ENCODE data around the gene ARHGAP22.

The ARHGAP22 gene

DNA sequence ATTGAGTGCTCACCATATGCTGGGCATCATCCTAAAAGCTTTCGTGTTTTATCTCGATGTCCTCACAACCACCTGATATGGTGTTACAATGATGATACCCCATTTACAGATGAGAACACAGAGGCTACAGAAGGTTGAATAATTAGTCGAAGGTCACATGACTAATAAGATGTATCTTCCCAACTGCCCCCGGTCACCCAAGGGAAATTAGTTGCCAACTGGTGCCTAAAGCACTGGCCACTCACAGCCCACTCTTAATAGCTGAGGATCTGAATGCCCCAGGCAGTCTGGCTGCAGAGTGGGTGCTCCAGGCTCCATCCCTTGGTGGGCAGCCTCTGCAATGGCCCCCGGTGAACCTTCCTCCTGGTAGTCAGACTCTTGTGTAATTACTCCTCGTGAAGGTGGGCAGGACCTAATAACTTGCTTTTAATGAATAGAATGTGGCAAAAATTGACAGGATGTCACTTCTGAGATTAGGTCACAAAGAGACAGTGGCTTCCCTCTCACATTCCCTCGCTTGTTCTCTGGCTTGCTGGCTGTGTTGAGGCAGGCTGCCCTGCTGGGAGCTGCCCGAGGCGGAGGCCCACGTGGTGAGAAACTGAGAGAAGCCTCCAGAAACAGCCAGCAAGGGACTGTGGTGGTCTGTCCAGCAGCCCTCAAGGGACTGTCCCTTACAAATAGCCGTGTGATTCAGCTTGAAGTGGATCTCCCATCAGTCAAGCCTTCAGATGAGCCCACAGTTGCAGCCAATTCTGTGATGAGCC, 109.4 kb downstream of the ARHGAP22 start:
- no peak for DNase-seq

DNA sequence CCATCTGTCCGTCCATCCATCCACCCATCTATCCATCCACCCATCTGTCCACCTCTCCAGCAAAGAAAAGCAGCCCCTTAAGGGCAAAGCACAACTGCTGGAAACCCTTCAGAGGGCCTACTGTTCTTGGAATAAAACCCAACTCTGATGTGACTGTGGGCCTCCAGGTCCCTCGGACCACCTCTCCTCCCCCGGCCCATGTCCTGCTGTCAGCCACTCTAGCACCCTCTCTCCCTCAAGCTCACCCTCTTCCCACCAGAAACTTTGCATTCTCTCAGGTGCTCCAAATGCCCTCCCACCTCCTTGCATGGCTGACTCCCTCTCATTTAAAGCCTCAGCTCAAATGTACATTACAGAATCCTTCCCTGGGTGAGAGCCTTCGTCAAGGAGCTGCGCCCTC, 110.3 kb downstream of the ARHGAP22 start:
- no peak for DNase-seq

DNA sequence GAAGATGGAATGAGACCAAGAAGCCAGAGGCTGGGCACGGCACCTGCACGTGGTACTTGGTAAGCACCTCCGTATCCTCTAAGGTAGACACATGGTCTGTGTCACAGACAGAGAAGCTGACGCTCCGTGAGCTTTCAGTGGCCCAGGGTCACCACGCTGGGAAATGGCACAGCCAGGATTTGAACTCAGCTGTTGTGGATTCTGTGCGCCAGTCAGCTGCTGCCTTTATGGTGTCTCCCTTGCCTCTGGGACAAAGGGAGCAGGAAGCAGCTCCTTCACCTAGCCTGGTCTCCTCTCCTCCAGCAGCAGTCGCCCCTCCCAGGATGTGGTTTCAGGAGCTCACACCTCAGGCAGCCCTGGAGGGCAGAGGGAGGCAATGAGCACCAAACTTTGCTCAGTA, 110.8 kb downstream of the ARHGAP22 start:
- no peak for DNase-seq

DNA sequence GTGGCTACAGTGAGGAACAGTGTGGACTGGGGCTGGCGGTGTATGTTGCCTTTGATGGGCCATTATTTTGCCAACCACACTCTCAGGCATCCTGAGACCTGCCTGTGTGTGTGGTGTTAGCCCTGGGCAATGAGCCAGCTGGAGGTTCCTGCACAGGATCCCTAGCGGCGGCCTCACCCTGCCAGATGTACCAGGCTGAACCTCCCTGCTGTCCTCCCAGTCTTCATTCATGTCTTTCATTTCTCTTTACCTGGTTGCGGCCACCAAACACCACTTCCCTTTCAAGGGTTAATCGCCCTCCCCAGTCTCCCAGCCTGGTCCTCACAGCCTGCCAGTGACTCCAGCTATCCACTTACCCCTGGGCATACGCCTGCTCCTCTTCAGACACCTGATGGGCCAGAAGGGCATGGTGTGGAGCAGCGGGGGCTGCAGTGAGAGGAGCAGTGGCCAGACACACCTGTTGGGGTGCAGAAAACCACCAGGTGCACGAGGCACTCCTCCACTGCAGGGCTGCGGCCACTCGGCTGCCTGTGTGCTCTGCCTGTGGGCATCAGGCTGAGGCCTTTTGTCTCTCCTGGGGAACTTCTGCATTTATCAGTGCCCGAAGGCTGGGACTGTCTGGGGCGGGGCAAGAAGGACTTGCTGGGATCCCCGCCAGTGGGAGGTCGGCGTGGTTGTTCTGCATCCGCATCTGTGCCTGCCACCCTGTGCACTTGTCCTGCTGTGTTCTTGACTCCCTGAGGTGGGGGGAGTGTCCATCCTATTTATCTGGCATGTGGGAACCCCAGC, 111.6 kb downstream of the ARHGAP22 start:
- DNase-seq, result no peak

DNA sequence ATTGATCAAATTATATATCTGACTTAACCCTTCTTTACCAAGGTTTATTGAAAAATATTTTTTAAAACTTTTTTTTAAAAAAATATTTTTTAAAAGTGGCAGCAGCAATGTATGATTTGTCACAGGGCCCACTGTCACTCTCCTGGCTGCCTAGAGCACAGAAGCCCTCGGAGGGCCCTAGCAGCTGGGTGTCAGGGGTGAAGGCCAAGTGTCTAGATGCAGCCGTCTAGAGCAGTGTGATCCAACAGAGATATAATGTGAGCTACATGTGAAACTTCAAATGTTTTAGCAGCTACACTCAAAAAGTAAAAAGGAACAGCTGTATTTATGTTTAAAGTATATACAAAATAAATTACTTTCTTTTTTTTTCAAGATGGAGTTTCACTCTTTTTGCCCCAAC, 112.7 kb downstream of the ARHGAP22 start:
- DNase-seq, result no peak

DNA sequence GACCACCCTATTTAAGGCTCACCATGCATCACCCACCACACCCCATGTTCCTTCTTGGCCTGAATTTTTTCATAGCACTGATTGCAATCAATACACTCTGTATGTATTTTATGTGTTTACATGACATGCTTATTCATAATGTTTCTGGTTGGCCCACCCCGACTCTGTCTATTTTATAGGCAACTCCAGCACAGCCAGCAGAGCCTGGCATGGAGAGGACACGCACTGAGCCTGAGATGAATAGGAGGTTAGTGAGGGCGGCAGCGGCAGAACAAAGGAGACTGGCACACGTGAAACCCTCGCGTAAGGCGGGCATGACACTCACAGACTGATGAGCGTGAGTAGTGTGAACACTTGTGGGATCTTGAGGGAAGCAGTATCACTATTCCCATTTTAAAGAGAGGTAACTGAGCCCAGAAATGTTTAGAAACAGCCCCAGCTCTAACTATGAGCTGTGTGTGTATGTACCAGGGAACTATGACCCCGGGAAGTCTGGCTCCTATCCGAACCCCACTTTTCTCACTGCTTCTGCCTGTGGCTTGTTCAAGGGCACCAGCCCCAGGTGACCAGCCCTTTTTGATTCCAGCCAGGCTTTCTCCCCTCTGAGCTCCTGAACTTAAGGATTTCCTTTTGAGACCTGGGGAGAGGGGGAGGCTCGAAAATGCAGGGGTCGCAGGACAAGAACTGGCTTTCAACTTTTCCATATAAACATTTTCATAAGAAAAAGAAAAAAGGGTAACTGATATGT, 113.3 kb downstream of the ARHGAP22 start:
- no peak for DNase-seq

DNA sequence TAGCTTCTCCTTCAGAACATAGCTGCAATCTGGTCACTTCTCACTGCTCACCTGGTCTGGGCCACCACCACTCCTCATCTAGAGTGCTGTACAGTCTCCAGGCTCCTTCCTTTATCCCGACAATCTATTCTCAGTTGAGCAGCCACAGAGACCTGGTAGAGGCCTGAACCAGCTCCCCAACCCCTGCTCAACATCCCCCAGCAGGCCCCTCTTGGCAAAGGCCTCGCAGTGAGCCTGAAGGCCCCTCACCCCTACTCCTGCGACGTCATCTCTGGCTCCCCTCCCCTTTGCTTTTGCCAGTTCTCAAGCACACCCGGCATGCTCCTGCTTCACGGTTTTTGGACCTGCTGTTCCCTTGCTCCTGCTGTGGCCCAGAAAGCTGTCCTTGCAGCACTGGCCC, 113.9 kb downstream of the ARHGAP22 start:
- DNase-seq, result no peak

DNA sequence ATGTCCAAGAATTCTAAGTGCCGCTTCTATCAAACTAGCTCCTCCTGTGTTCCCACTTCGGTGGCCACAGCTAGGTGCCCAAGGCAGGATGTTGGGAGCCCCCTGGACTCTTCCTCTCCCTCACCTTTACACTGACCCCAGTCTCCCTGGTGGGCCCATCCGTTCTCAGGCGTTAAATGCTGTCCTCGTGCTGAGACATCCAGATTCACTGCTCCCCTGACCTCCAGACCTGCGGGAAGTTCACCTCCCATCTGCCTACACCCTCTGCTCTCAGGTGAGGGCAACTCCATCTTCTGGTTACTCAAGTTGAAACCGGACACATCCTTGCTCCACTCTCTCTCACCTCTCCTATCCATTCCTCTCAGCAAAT, 114.3 kb downstream of the ARHGAP22 start:
- no peak for DNase-seq

DNA sequence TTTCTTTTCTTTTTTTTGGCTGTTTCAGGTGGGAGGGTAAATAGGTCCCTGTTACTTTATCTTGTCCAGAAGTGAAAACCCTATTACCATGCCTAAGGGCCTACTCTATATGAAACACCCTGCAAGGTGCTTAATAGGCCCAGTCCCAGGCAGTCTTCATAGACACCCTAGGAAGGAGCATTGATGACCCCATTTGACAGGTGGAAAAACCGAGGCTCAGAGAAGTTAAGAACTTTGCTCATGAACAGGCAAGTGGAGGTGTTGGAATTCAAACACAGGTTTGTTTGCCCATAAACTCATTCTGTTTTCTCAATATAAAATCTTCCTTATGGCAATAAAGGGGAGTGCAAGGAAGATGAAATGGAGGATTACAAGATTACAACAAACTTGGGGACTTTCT, 115.8 kb downstream of the ARHGAP22 start:
- DNase-seq, result no peak

DNA sequence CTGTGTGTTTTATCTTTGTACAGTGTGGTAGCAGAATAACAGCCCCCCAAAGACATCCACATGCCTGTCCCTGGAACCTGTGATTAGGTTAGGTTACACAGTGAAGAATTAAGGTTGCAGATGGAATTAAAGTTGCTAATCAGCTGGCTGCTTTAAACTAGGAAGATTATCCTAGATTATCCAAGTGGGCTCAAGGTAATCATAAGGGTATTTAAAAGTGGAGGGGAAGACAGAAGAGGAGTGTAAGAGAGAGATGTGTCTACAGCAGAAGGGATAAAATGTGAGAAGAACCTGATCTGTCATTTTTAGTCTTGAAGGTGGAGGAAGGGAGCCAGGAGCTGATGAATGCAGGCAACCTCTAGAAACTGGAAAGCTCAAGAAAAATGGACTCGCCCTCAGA, 117.6 kb downstream of the ARHGAP22 start:
- DNase-seq, result no peak

DNA sequence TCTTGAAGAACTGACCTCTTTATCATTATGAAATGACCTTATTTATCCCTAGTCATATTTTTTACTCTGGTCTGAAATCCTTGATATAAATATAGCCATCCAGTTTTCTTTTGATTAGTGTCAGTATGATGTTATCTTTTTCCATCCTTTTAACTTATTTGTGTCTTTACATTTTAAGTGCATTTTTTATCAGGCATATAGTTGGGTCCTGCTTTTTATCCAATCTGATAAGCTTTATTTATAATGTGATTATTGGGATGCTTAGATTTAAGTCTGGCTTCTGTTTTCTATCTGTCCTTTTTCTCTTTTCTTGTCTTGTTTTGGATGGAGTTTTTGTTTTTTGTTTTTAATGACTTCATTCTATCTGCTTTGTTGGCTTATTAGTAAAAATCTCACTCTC, 119.2 kb downstream of the ARHGAP22 start:
- no peak for DNase-seq

DNA sequence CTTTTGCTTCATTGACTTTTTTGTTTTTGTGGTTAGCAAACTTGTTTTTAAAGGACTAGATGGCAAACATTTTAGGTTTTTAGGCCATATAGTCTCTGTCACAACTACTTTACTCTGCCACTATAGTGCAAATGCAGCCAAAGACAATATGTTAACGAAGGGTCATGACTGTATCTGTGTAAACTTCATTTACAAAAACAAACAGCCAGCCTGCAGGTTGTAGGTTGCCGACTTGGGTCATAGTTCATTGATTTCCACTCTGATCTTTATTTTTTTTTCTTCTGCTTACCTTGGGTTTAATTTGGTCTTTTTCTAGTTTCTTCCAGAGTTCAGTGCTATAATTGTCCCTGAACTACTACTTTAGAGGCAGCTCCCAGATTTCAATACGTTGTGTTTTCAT, 120.0 kb downstream of the ARHGAP22 start:
- no peak for DNase-seq

DNA sequence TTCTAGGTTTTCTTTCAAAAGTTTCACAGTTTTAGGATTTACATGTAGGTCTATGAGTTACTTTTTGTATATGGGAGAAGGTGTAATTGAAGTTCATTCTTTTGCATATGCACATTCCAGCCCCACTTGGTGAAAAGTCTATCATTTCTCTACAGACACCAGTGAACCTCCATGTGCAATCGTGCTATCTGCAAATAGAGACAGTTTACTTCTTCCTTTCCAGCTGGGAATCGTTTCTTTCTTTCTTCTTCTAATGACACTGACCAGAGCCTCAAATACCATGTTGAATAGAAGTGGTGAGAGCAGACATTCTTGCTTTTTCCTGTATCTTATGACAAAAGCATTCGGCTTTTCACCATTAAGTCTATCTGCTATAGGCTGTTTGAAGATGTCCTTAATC, 122.7 kb downstream of the ARHGAP22 start:
- DNase-seq, result no peak

DNA sequence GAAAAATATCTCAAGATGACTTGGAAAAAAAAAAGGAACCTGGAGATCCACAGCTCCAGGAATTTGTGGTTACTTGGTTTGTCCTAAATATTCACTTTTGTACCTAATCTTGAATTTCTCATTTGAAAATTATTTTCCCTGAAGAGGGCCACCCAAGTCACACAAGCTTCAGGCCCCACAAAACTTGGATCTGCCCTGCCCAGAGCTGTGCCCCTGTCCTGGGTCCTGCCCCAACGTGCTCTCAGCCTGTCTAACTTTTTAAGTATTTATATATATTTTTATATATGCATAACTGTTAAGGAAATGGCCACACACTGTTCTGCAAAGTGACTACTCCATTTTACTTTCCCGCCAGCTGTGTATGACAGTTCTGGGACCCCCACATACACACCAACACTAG, 123.5 kb downstream of the ARHGAP22 start:
- DNase-seq, result no peak

DNA sequence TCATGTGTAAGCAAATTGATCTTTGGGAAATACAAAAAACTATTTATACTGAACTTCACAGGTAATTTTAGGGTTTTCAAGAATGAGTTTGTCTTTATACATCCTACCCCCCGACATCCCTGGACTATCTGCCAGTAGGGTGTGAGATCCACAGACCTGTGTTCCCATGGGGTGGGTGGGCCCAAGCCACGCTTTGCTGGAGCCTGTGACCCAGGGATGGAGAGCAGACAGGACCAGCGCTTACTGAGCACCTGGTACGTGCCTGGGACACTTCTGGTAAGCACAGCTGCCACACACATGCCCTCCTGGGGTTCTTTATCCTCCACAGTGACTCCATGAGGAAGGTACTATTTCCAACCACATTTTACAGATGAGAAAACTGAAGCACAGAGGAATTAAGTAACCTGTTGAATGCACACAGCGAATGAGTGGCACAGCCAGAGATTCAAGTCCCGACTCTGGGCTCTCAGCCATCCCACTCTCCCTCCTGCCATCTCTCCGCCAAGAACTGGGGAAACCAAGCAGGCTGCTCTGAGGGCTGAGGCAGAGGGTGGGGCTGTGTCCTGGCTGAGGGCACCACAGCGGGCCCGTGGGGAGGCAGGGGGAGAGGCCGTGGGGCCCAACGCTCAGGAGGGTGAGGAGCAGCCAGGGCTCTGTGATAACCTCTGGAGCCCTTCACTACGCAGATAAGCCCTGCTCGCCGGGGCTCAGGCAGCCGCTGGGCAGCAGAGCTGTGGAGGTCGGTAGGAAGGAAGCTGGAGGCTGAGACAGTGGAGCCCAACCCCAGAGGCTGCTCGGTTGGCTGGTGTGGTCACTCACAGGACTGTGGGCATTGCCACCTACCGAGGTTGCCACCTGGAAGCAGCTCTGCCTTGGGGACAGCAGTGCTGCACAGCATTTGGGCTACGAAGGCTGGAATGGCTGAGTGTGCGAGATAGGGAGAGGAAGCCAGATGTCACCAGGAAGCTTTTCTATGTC, 124.2 kb downstream of the ARHGAP22 start:
- DNase-seq, result no peak

DNA sequence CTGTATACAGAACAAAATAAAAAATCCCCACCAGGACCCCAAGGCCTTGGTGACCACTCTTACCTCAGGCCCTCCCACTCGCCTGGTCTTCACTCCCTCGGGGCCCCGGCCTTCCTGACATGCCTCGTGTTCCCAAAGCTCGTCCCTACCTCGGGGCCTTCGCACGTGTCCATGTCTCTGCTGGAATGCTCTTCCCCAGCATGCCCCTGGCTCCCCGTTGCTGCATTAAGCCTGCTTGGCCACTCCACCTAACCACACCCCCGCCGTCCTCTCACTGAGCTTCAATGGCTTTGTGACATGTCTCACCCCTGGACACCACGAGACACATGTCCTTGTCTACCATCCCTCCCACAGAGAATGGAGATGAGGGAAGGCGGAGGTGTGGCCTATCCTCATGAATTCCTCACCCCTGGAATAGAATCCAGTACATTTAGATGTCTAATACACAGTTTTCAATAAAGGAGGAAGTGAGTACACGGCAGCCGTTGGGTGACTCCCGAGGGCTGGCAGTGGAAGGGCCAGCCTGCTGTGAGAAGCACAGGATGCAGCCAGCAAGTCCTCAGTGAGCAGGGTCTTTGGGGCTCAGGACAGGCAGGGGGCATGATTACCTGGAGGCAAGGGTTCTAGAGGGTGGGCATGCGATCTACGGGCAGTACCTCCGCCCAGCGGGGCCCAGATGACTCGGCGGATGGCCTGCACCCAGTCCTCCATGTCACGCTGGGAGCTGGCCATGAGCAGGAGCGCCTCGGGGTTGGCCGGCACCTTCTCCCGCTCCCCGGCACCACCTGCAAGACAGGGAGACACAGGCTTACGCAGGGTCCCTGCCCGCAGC, 125.7 kb downstream of the ARHGAP22 start:
- no peak for DNase-seq

DNA sequence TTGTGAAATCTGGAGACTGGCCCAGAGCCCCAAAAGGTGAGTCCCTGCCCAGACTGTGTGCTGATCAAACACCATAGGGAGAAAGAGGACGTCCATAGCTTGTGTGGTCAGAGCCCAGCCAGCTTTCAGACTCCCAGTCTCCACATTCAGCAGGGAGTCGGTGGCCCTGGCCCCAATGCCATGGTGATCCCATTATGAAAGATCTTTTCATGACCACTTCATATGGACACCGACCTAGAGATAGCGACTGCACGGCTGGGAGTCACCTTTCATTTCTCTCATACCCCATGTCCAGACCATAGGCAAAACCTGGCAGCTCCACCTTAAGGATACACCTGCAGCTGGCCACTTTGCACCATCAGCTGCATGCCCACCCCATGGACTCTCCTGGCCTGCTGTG, 126.4 kb downstream of the ARHGAP22 start:
- no peak for DNase-seq

DNA sequence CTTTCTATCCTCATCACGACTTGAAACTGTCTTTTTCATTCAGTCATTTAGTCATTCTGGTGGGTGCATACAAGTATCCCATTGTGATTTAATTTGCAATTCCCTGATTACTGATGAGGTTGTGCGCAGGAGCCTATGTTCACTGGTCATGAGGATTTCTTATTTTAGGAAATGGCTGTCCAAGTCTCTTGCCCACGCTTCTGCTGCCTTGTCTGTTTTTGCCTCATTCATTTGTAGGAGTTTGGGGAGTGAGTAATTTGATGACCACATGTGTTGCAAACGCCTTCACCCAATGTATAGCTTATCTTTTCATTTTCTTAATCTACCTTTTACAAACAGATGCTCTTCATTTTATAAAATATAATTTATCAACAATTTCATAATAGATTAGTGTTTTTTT, 127.3 kb downstream of the ARHGAP22 start:
- no peak for DNase-seq

DNA sequence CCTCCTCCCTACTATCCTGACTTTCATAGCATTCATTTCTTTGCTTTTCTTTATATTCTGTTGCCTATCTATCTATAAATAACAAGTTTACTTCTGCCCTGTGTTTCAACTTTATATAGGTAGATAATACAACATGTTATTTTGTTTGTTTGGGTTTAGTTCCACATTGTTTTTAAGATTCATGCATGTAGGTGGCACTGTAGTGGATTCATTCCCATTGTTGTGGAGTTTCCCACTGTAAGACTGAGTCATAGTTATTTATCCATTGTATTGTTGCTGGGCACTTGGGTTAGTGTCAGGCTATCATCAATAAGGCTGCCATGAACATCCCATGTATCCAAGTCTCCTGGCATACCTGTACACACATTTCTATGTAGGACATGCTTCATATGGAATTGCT, 127.7 kb downstream of the ARHGAP22 start:
- DNase-seq, result no peak

DNA sequence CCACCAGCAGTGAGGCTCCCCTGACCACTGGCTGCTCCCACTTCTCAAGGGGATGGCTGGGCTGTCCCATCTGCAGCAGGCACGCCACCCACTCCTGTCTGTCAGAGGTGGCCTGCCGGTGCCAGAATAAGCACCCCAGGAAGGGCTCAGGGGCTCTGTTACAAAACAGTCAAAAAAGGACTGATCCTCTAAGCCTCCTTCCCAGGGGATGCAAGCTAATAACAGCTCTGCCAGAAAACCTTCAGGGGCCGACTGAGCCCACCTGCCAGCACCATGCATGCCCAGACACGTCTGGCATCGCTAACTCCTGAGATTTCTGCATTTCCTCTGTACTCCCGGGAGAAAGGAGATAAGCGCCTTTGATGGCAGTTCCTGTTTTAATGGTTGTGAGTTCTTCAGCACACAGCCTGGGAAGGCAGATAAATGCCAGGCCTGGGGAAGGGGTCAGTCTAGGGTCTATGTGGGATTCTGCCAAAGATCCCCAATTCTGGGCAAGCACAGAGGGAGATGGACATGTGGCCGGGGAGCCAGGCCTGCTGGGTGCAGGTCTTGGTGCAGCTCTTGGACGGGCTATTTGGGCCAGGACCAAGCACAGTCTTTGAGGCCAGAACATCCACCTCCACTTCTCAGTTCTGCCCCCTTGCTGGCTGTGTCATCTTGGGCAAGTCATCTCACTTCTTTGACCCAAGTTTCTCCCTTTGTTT, 128.4 kb downstream of the ARHGAP22 start:
- DNase-seq, result no peak

DNA sequence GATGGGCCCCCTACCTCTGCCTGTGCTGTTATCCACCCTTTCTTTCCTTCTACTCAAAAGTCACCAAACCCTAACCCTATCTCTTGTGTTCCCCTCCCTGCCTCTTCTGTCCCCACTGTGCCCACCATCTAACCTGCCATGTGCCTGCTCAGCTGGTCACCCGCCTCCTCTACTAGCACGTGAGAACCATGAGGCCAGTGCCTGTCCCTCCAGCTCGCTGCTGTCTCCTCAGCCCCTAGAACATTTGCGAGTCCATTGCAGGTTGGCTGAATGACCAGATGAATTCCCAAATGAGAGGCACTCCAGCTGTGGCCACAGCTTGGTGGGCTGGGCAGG, 129.0 kb downstream of the ARHGAP22 start:
- no peak for DNase-seq
